HEK293T (cell line): ENCODE results near the gene ACADVL.

ENCODE experiments used
- ARNT ChIP-seq: fragments of 450-650 bp; IDR thresholded peaks from 2 replicates; pipeline ENCODE4 v1.6.1; 2017; ENCODE audit warnings: mild to moderate bottlenecking
- BHLHE40 ChIP-seq: fragments of 450-650 bp; IDR thresholded peaks from 2 replicates; pipeline ENCODE4 v1.6.1; 2016; ENCODE audit warnings: mild to moderate bottlenecking, moderate library complexity, borderline replicate concordance
- CTBP1 ChIP-seq: fragments of 450-650 bp; IDR thresholded peaks from 2 replicates; pipeline ENCODE4 v1.6.1; 2016; ENCODE audit warnings: borderline replicate concordance
- ELF4 ChIP-seq: fragments of 450-650 bp; IDR thresholded peaks from 2 replicates; pipeline ENCODE4 v1.6.1; 2017; ENCODE audit warnings: antibody characterized with exemption
- FOXA1 ChIP-seq: fragments of 450-650 bp; IDR thresholded peaks from 2 replicates; pipeline ENCODE4 v1.6.1; 2016; ENCODE audit warnings: mild to moderate bottlenecking
- FOXK2 ChIP-seq: fragments of 450-650 bp; IDR thresholded peaks from 2 replicates; pipeline ENCODE4 v1.6.1; 2016; ENCODE audit warnings: mild to moderate bottlenecking
- FOXM1 ChIP-seq: fragments of 450-650 bp; IDR thresholded peaks from 2 replicates; pipeline ENCODE4 v1.6.1; 2017; ENCODE audit warnings: mild to moderate bottlenecking, borderline replicate concordance
- HDGF ChIP-seq: fragments of 450-650 bp; IDR thresholded peaks from 2 replicates; pipeline ENCODE4 v1.6.1; 2017; ENCODE audit warnings: antibody characterized with exemption, borderline replicate concordance
- LEF1 ChIP-seq: fragments of 450-650 bp; IDR thresholded peaks from 2 replicates; pipeline ENCODE4 v1.6.1; 2017; ENCODE audit warnings: mild to moderate bottlenecking, borderline replicate concordance
- SP1 ChIP-seq: fragments of 450-650 bp; IDR thresholded peaks from 2 replicates; pipeline ENCODE4 v1.6.1; 2017
- SUZ12 ChIP-seq: fragments of 450-650 bp; IDR thresholded peaks from 2 replicates; pipeline ENCODE4 v1.6.1; 2016; ENCODE audit warnings: mild to moderate bottlenecking
- TARDBP ChIP-seq: fragments of 450-650 bp; IDR thresholded peaks from 2 replicates; pipeline ENCODE4 v1.6.1; 2016
- ZNF384 ChIP-seq: fragments of 450-650 bp; IDR thresholded peaks from 2 replicates; pipeline ENCODE4 v1.6.1; 2016
- TF ChIP-seq, protein P1 (sequence below): fragments of 450-650 bp; IDR thresholded peaks from 2 replicates; pipeline ENCODE4 v1.6.1; 2016

DNA sequence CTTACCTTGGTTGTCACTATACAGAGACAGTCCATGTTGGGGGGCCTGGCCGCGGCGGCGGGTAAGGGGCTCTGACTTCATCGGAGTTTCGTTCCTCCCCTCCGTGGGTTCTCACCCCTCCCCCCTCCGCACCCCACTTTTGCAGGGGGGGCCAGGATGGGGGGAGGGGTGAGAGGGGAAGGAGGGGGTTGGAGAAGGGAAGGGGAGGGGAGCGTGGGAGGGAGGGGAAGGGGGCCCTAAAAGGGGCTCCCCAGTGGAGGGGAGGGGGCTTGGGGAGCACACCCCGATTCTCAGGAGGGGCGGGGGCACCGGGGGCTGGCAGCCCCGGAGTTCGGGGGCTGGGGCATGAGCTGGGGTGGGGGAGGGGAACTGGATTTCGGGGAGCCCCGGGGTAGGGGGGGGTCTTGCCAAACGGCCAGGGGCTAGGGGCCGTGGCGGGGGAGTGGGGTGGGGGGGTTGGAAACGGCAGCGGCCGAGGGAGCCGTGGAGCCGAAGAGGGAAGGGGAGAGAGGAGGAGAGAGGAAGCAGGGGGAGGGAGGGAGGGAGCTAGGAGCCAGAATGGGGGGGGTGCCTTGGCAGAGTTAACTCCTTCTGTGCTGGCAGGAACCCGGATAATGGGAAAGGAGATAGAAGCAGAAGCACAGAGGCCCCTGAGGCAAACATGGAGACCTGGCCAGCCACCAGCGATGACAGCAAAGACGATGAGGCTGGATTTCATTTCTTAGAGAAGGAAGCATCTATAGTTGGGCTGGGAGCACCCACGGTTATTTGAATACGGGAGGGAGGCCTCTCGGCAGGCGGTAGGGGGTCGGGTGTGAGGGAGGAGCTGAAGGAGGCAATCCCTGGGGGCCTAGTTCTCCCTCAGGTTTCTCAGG lies 2.4 kb upstream of the ACADVL start:
- no peak for TF ChIP-seq FOXK2
- TF ChIP-seq SP1: no peak
- TF ChIP-seq ZNF384: no peak
- no peak for TF ChIP-seq FOXA1
- TF ChIP-seq FOXM1: no peak
- TF ChIP-seq TARDBP: no peak
- TF ChIP-seq LEF1: no peak
- TF ChIP-seq ELF4: no peak
- no peak for TF ChIP-seq ARNT
- TF ChIP-seq, protein P1, sequence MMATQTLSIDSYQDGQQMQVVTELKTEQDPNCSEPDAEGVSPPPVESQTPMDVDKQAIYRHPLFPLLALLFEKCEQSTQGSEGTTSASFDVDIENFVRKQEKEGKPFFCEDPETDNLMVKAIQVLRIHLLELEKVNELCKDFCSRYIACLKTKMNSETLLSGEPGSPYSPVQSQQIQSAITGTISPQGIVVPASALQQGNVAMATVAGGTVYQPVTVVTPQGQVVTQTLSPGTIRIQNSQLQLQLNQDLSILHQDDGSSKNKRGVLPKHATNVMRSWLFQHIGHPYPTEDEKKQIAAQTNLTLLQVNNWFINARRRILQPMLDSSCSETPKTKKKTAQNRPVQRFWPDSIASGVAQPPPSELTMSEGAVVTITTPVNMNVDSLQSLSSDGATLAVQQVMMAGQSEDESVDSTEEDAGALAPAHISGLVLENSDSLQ: no peak
- TF ChIP-seq SUZ12: no peak
- TF ChIP-seq BHLHE40: no peak
- TF ChIP-seq HDGF: no peak
- TF ChIP-seq CTBP1: no peak
